Heart left ventricle (tissue), 16 donors: Measurements from ENCODE around the gene CDH2. TPM values are rescaled to one million over a fixed set of nuclear protein-coding genes. Genes with fewer than 3 reads are reported as not detected.

Source experiments
- ATAC-seq, 4 donors: fragments of 200-7000 bp; cut with Tn5 transposase; one replicate each; pipeline ENCODE4 v1.9.1; 2020 to 2022; ENCODE audit warnings: moderate library complexity in 4 of 4, mild to moderate bottlenecking in 3 of 4, moderate number of reproducible peaks in 1 of 4
- DNase-seq, 5 donors: peaks; one replicate each; pipeline ENCODE4 v3.0.0-alpha.2; 2020
- H3K27ac ChIP-seq, 12 donors: fragments of 200-600 bp; sonication (generic) in 4 of 12; one replicate each; pipeline versions ENCODE4 v1.5.0 to v1.8.0; 2016 to 2022; ENCODE audit warnings: mild to moderate bottlenecking in 2 of 12
- H3K27me3 ChIP-seq, 9 donors: fragments of 200-600 bp; sonication (generic) in 2 of 9; one replicate each; pipeline versions ENCODE4 v1.5.1 to v1.8.0; 2016 to 2022; ENCODE audit warnings: mild to moderate bottlenecking in 3 of 9
- H3K36me3 ChIP-seq, 9 donors: fragments of 200-600 bp; sonication (generic) in 2 of 9; one replicate each; pipeline versions ENCODE4 v1.5.0 to v1.8.0; 2018 to 2022; ENCODE audit warnings: mild to moderate bottlenecking in 2 of 9
- H3K4me1 ChIP-seq, 12 donors: fragments of 200-600 bp; sonication (generic) in 4 of 12; one replicate each; pipeline versions ENCODE4 v1.5.0 to v1.8.0; 2016 to 2022; ENCODE audit warnings: mild to moderate bottlenecking in 3 of 12
- H3K4me3 ChIP-seq, 12 donors: fragments of 200-600 bp; sonication (generic) in 4 of 12; one replicate each; pipeline versions ENCODE4 v1.5.0 to v1.8.0; 2017 to 2022; ENCODE audit warnings: mild to moderate bottlenecking in 9 of 12, moderate library complexity in 4 of 12
- H3K9me3 ChIP-seq, 12 donors: fragments of 200-600 bp; sonication (generic) in 4 of 12; one replicate each; pipeline versions ENCODE4 v1.5.0 to v1.8.0; 2016 to 2022; ENCODE audit warnings: mild to moderate bottlenecking in 1 of 12
- POLR2A ChIP-seq, 2 donors: fragments of 450-650 bp; IDR thresholded peaks; one replicate each; pipeline ENCODE4 v1.6.1; 2017; ENCODE audit warnings: antibody characterized with exemption in 2 of 2, mild to moderate bottlenecking in 2 of 2, moderate library complexity in 2 of 2
- WGBS, 4 donors: extraction: QIAGEN DNeasy Blood & Tissue Kit in 2 of 4; methylation state at CpG; one replicate each; pipeline versions ENCODE4 v1.1.5 to v1.1.7; 2013 to 2018; 5-methylcytosine and 5-hydroxymethylcytosine counted together
- intact Hi-C, 10 donors: fragments of 100-400 bp; cut with DNase I; formaldehyde crosslinking; loops; one replicate each; pipeline versions ENCODE4 v1.11.1 to v1.14.2; 2022
- polyA plus RNA-seq, 2 donors: library from polyadenylated mRNA; stranded (reverse); fragments of 200-250 nt; gene quantifications; one replicate each; pipeline ENCODE4 v1.2.3, GENCODE V29; 2013
- total RNA-seq, 9 donors: library from RNA; depleted of rRNA in 2 of 9; stranded (reverse); fragments of >200 nt in 2 of 9; fragmentation: NEBNext Ultra II Directional in 3 of 9; extraction: Animal tissue kit (Norgen Biotek cat#: 25700) in 3 of 9; gene quantifications; one replicate each; pipeline versions ENCODE4 v1.1.0 to v1.2.4, GENCODE V29; 2016 to 2023
- TF ChIP-seq, protein P1 (sequence below), 12 donors: fragments of 200-600 bp; sonication (generic) in 4 of 12; IDR thresholded peaks; one replicate each; pipeline versions ENCODE4 v1.5.0 to v1.8.0; 2018 to 2022; ENCODE audit warnings: antibody characterized with exemption in 12 of 12, mild to moderate bottlenecking in 5 of 12
- donor health status: ischemic (EF 13 %, LVEDD 7.1; RV severe dilation, severe dysfunction).
- donor health status: healthy with polysubstance abuse.
- donor health status: DM: no; HTN: yes; CAD: no.
- donor health status: DM: no; HTN: no; CAD: no.
- donor health status: ischemic (EF 25% LVEDD 6.9; RV normal size, moderate dysfunction).
- donor health status: ischemic (EF 25% LVEDD 5.7; RV mildly dilated, moderate dysfunction).
- donor health status: healthy.
- donor health status: DM: yes; HTN: yes; CAD: no.
- donor health status: ischemic (EF 35%, LVEDD 5.7; RV mildly dilated, moderate dysfunction).
- donor health status: nonischemic (EF 11% LVEDD 7.7; RV severe dilation, severe dysfunction).
- donor health status: DM: yes; HTN: yes; CAD: no.
- donor health status: PGD.
- donor health status: ischemic (EF 29% LVEDD 5.4; RV normal size, mild dysfunction).
- donor health status: nonischemic (EF 23%, LVEDD 6.1; RV moderate dilation, normal function).

CDH2 gene
- total and polyA plus RNA-seq, 11 donors = 62.5 to 594 (median 386) TPM

DNA sequence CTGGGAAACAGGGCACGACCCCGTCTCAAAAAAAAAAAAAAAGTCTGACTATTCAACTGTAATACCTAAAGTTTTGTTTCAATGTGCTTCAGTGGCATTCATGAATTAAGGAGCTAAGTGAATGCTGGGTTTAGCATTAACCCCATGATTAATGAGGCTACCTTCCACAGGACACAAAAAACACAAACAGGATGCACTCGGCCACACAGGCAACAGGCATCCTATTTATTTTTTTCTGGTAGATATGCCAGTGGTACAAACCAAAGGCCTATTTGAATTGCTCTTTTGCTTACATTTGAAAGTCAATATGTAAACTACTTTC, 48.3 kb downstream of the CDH2 start:
- H3K9me3 ChIP-seq = no peaks in the 10 kb centered on the region
- TF ChIP-seq, protein P1, sequence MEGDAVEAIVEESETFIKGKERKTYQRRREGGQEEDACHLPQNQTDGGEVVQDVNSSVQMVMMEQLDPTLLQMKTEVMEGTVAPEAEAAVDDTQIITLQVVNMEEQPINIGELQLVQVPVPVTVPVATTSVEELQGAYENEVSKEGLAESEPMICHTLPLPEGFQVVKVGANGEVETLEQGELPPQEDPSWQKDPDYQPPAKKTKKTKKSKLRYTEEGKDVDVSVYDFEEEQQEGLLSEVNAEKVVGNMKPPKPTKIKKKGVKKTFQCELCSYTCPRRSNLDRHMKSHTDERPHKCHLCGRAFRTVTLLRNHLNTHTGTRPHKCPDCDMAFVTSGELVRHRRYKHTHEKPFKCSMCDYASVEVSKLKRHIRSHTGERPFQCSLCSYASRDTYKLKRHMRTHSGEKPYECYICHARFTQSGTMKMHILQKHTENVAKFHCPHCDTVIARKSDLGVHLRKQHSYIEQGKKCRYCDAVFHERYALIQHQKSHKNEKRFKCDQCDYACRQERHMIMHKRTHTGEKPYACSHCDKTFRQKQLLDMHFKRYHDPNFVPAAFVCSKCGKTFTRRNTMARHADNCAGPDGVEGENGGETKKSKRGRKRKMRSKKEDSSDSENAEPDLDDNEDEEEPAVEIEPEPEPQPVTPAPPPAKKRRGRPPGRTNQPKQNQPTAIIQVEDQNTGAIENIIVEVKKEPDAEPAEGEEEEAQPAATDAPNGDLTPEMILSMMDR (IDR thresholded peaks at IDR 0.05) = no peak
- TF ChIP-seq POLR2A (IDR thresholded peaks at IDR 0.05) = no peak
- 43 to 68% (median 61%) methylated on average over 3 of the region's 3 CpGs for WGBS, 4 donors
- H3K4me3 ChIP-seq = no peak overlapping the region
- ATAC-seq = no peak
- peak overlapping the region in 11 of 12 donors; percentile 13 to 97 (median 77) for H3K27ac ChIP-seq
- no peaks in the 10 kb centered on the region for H3K36me3 ChIP-seq
- intact Hi-C loops = loop anchor here in 1 of 10 donors (5.0 kb wide), 1 partner anchor 34 kb away; no protein-coding TSS in a partner anchor
- peaks cover 0 to 75% (median 16%) of the 10 kb centered on the region in 12 donors for H3K4me1 ChIP-seq
- no peak for DNase-seq
- no peaks in the 10 kb centered on the region for H3K27me3 ChIP-seq

DNA sequence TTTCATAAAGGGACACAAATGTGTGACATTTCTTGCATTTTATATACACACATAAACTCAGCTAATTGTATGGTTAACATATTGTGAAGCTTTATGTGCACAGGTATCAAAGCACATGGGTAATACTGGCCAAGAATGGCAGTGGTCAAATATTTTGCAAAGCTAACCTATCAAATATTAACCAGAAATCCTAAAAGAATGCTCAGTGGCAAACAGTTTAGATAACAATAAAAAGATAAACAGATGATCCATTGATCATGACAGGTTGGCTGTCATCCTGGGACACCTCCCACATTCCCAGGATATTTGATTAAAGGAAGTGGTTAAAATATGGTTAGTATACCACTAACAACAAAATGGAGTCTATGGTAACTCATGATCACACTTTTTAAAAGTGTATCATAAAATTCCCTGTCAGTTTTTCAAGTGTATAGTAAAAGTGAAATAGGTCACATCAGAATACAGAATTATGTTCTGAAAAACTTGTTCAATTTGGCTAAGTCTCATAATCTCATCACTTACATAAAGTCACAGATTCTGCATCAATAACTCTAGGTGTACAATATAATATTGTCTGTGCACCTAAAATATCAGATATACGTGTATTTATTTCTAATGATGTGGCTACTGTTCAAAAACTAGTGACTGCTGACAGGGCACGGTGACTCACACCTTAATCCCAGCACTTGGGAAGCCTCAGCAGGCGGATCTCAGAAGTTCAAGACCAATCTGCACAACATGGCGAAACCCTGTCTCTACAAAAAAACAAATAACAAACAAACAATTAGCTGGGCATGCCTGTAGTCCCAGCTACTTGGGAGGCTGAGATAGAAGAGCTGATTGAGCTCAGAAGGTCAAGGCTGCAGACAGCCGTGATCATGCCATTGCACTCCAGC, 48.9 kb downstream of the CDH2 start:
- intact Hi-C loops = loop anchor here in 1 of 10 donors (5.0 kb wide), 1 partner anchor 34 kb away; no protein-coding TSS in a partner anchor
- WGBS, 4 donors = 41 to 52% (median 45%) methylated on average over 5 of the region's 5 CpGs
- no peak for DNase-seq
- H3K27ac ChIP-seq = peak overlapping the region; percentile 50 to 97 (median 76)
- no peak for TF ChIP-seq POLR2A (IDR thresholded peaks at IDR 0.05)
- TF ChIP-seq, protein P1 (IDR thresholded peaks at IDR 0.05) = no peak
- H3K4me3 ChIP-seq = no peak overlapping the region
- peaks cover 0 to 76% (median 13%) of the 10 kb centered on the region in 12 donors for H3K4me1 ChIP-seq
- ATAC-seq = peak in 3 of 4 donors; percentile 10 to 44 (median 16)
- H3K9me3 ChIP-seq = no peaks in the 10 kb centered on the region
- no peaks in the 10 kb centered on the region for H3K36me3 ChIP-seq
- no peaks in the 10 kb centered on the region for H3K27me3 ChIP-seq

DNA sequence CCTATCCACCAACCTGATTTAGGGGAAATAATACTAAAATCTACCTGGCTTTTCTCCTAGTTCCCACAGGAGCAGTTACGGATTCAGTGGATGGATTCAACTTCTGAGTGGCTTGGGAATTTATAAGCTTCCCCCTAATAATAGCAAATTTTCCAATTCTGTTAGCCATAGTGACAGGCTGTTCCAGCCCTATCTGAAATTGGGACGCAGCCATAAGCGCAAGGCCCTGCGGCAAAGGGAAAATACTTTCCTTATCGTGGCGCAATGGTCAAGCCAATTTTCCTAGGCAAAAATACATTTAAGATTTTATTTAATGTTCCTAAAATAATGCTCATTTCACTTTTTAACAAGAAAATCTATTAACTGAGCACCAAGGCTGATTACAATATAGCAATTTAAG, 49.7 kb downstream of the CDH2 start:
- DNase-seq (peak in 3 of 5 donors; percentile 45 to 70 (median 58)), ATAC-seq (peak; percentile 72 to 83 (median 78))
- peak overlapping the region; percentile 50 to 97 (median 76) for H3K27ac ChIP-seq
- no peak for TF ChIP-seq POLR2A (IDR thresholded peaks at IDR 0.05)
- TF ChIP-seq, protein P1 (IDR thresholded peaks at IDR 0.05) = no peak
- H3K4me1 ChIP-seq = peaks cover 0 to 71% (median 10%) of the 10 kb centered on the region in 12 donors
- no peaks in the 10 kb centered on the region for H3K9me3 ChIP-seq
- 50 to 60% (median 56%) methylated on average over 6 of the region's 6 CpGs for WGBS, 4 donors
- H3K36me3 ChIP-seq = no peaks in the 10 kb centered on the region
- H3K4me3 ChIP-seq = peak overlapping the region in 2 of 12 donors; percentile 0 to 2
- no peaks in the 10 kb centered on the region for H3K27me3 ChIP-seq
- intact Hi-C loops = loop anchor here in 1 of 10 donors (5.0 kb wide), 1 partner anchor 35 kb away; no protein-coding TSS in a partner anchor

GRCh38 chr18:28126768-28127167, 50.2 kb downstream of the CDH2 start:
- peak; percentile 27 to 47 (median 40) for ATAC-seq
- Histone ChIP-seq H3K27me3 (no peaks in the 10 kb centered on the region), H3K4me1 (peaks cover 0 to 67% (median 10%) of the 10 kb centered on the region in 12 donors), H3K27ac (peak overlapping the region; percentile 50 to 97 (median 76)), H3K4me3 (peak overlapping the region in 3 of 12 donors; percentile 0 to 13 (median 2)), H3K36me3 (no peaks in the 10 kb centered on the region), H3K9me3 (no peaks in the 10 kb centered on the region)
- peak in 1 of 5 donors; percentile 38 for DNase-seq
- 52 to 62% (median 57%) methylated on average over 5 of the region's 5 CpGs for WGBS, 4 donors
- intact Hi-C loops = loop anchor here in 1 of 10 donors (5.0 kb wide), 1 partner anchor 36 kb away; no protein-coding TSS in a partner anchor
- TF ChIP-seq, protein P1 (IDR thresholded peaks at IDR 0.05) = no peak
- TF ChIP-seq POLR2A (IDR thresholded peaks at IDR 0.05) = no peak
